K562 (cell line): ENCODE results near the gene USP49. TPM values are rescaled to one million over a fixed set of nuclear protein-coding genes. Genes with fewer than 3 reads are reported as not detected.

Source experiments
- FOXA3 ChIP-seq, 2 experiments: fragments of 450-650 bp in 1 of 2; sonication (generic) in 1 of 2; formaldehyde crosslinking; IDR thresholded peaks in 1 of 2; conservative IDR thresholded peaks in 1 of 2; 2 replicates each; pipeline versions ENCODE4 v1.4.0 to v1.8.0; 2020 to 2022; ENCODE audit warnings: mild to moderate bottlenecking in 2 of 2, missing genetic modification reagents in 1 of 2
- MBD2 ChIP-seq: sonication (generic); IDR thresholded peaks from 2 replicates; pipeline ENCODE4 v1.6.1; 2016; ENCODE audit warnings: low read depth, borderline replicate concordance
- PRPF4 ChIP-seq: fragments of 200-400 bp; formaldehyde crosslinking; IDR thresholded peaks from one replicate; pipeline ENCODE4 v1.6.1; 2017; ENCODE audit warnings: low read length, low read depth, mild to moderate bottlenecking; ENCODE audit not compliant: insufficient read depth, poor library complexity, severe bottlenecking
- STAG1 ChIP-seq: sonication (generic); formaldehyde crosslinking; IDR thresholded peaks from 2 replicates; pipeline ENCODE4 v1.5.0; 2020; ENCODE audit warnings: missing genetic modification reagents, borderline replicate concordance
- polyA plus RNA-seq, 8 experiments: library from polyadenylated mRNA; depleted of rRNA in 4 of 8; stranded (reverse) in 5 of 8; unstranded in 3 of 8; fragments of >200 nt; fragmentation: Nextera tagmentation in 2 of 8; fragmentation: Illumina TruSeq in 1 of 8; extraction: Ambion mirVana in 2 of 8; extraction: Trizol in 1 of 8; gene quantifications; 2 replicates each; pipeline versions ENCODE4 v1.2.1 to v1.2.3, GENCODE V29; 2011 to 2014; ENCODE audit warnings: inconsistent platforms in 1 of 8, missing spikeins in 1 of 8
- total RNA-seq, 7 experiments: library from RNA; depleted of rRNA in 6 of 7; stranded (reverse); fragments of >200 nt in 6 of 7; fragmentation: Illumina TruSeq in 2 of 7; extraction: Trizol in 2 of 7; gene quantifications; 2 replicates each; pipeline versions ENCODE4 v1.2.1 to v1.2.3, GENCODE V29; 2011 to 2021; ENCODE audit warnings: low replicate concordance in 1 of 7
- TF ChIP-seq, protein P1 (sequence below): fragments of 450-650 bp; IDR thresholded peaks from 2 replicates; pipeline ENCODE4 v1.6.1; 2016; ENCODE audit warnings: mild to moderate bottlenecking, moderate library complexity
- TF ChIP-seq, protein P2 (sequence below): fragments of 250-450 bp; sonication (Bioruptor Pico); IDR thresholded peaks from 2 replicates; pipeline ENCODE4 v1.5.0; 2021; ENCODE audit warnings: mild to moderate bottlenecking, borderline replicate concordance
- TF ChIP-seq, protein P3 (sequence below), 3 experiments: fragments of 200-800 bp in 1 of 3; sonication (Bioruptor generic) in 1 of 3; sonication (generic) in 1 of 3; formaldehyde crosslinking in 1 of 3; IDR thresholded peaks; 2 replicates each; pipeline versions ENCODE4 v1.6.1 to v1.8.0; 2016 to 2022; ENCODE audit warnings: mild to moderate bottlenecking in 2 of 3, missing compliant biosample characterization in 2 of 3, missing genetic modification characterization in 2 of 3, missing genetic modification reagents in 1 of 3

USP49 gene
- total and polyA plus RNA-seq, 9 of the 15 experiments (the other 6 are each of a cell fraction or from before 2014, with no cell fraction given) = 1.0 to 9.9 (median 6.5) TPM

DNA sequence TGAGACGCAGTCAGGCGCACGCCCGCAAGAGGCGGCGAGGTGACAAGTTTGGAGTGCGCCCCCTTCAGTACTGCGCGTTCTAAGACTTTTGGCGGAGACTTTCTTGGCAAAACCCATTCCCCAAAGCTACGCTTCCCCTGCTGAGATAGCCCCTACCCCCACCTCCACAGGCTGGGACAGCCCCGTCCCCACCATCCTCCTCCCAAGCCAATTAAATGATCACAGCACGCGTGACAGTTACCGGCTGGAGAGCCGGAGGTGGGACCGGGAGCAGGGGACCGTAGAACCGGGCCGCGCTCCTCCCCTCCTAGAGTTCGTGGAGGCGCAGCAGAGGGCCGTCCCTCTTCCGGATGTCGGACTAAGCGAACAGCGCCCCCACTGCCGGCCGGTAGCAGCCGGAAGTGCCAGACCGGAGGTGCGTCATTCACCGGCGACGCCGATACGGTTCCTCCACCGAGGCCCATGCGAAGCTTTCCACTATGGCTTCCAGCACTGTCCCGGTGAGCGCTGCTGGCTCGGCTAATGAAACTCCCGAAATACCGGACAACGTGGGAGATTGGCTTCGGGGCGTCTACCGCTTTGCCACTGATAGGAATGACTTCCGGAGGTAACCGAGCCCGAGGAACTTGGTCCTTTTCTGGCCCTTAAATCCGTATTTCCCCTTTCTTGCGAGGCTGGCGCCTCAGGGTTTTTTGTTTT is 107.8 kb downstream of the USP49 start, which contains the start of gene TOMM6 (continued):
- TF ChIP-seq, protein P1, sequence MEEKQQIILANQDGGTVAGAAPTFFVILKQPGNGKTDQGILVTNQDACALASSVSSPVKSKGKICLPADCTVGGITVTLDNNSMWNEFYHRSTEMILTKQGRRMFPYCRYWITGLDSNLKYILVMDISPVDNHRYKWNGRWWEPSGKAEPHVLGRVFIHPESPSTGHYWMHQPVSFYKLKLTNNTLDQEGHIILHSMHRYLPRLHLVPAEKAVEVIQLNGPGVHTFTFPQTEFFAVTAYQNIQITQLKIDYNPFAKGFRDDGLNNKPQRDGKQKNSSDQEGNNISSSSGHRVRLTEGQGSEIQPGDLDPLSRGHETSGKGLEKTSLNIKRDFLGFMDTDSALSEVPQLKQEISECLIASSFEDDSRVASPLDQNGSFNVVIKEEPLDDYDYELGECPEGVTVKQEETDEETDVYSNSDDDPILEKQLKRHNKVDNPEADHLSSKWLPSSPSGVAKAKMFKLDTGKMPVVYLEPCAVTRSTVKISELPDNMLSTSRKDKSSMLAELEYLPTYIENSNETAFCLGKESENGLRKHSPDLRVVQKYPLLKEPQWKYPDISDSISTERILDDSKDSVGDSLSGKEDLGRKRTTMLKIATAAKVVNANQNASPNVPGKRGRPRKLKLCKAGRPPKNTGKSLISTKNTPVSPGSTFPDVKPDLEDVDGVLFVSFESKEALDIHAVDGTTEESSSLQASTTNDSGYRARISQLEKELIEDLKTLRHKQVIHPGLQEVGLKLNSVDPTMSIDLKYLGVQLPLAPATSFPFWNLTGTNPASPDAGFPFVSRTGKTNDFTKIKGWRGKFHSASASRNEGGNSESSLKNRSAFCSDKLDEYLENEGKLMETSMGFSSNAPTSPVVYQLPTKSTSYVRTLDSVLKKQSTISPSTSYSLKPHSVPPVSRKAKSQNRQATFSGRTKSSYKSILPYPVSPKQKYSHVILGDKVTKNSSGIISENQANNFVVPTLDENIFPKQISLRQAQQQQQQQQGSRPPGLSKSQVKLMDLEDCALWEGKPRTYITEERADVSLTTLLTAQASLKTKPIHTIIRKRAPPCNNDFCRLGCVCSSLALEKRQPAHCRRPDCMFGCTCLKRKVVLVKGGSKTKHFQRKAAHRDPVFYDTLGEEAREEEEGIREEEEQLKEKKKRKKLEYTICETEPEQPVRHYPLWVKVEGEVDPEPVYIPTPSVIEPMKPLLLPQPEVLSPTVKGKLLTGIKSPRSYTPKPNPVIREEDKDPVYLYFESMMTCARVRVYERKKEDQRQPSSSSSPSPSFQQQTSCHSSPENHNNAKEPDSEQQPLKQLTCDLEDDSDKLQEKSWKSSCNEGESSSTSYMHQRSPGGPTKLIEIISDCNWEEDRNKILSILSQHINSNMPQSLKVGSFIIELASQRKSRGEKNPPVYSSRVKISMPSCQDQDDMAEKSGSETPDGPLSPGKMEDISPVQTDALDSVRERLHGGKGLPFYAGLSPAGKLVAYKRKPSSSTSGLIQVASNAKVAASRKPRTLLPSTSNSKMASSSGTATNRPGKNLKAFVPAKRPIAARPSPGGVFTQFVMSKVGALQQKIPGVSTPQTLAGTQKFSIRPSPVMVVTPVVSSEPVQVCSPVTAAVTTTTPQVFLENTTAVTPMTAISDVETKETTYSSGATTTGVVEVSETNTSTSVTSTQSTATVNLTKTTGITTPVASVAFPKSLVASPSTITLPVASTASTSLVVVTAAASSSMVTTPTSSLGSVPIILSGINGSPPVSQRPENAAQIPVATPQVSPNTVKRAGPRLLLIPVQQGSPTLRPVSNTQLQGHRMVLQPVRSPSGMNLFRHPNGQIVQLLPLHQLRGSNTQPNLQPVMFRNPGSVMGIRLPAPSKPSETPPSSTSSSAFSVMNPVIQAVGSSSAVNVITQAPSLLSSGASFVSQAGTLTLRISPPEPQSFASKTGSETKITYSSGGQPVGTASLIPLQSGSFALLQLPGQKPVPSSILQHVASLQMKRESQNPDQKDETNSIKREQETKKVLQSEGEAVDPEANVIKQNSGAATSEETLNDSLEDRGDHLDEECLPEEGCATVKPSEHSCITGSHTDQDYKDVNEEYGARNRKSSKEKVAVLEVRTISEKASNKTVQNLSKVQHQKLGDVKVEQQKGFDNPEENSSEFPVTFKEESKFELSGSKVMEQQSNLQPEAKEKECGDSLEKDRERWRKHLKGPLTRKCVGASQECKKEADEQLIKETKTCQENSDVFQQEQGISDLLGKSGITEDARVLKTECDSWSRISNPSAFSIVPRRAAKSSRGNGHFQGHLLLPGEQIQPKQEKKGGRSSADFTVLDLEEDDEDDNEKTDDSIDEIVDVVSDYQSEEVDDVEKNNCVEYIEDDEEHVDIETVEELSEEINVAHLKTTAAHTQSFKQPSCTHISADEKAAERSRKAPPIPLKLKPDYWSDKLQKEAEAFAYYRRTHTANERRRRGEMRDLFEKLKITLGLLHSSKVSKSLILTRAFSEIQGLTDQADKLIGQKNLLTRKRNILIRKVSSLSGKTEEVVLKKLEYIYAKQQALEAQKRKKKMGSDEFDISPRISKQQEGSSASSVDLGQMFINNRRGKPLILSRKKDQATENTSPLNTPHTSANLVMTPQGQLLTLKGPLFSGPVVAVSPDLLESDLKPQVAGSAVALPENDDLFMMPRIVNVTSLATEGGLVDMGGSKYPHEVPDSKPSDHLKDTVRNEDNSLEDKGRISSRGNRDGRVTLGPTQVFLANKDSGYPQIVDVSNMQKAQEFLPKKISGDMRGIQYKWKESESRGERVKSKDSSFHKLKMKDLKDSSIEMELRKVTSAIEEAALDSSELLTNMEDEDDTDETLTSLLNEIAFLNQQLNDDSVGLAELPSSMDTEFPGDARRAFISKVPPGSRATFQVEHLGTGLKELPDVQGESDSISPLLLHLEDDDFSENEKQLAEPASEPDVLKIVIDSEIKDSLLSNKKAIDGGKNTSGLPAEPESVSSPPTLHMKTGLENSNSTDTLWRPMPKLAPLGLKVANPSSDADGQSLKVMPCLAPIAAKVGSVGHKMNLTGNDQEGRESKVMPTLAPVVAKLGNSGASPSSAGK = peak; percentile 67; the same call in 1 of the 2 replicates
- TF ChIP-seq, protein P2, sequence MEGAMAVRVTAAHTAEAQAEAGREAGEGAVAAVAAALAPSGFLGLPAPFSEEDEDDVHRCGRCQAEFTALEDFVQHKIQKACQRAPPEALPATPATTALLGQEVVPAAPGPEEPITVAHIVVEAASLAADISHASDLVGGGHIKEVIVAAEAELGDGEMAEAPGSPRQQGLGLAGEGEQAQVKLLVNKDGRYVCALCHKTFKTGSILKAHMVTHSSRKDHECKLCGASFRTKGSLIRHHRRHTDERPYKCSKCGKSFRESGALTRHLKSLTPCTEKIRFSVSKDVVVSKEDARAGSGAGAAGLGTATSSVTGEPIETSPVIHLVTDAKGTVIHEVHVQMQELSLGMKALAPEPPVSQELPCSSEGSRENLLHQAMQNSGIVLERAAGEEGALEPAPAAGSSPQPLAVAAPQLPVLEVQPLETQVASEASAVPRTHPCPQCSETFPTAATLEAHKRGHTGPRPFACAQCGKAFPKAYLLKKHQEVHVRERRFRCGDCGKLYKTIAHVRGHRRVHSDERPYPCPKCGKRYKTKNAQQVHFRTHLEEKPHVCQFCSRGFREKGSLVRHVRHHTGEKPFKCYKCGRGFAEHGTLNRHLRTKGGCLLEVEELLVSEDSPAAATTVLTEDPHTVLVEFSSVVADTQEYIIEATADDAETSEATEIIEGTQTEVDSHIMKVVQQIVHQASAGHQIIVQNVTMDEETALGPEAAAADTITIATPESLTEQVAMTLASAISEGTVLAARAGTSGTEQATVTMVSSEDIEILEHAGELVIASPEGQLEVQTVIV (CRISPR knock-in tag) = no peak
- no peak for TF ChIP-seq FOXA3 (CRISPR knock-in tag; conservative IDR thresholded peaks at IDR 0.05 in 1 of 2, IDR thresholded peaks at IDR 0.05 in 1 of 2)
- TF ChIP-seq PRPF4 = peak; percentile 71
- TF ChIP-seq, protein P3, sequence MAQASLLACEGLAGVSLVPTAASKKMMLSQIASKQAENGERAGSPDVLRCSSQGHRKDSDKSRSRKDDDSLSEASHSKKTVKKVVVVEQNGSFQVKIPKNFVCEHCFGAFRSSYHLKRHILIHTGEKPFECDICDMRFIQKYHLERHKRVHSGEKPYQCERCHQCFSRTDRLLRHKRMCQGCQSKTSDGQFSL (CRISPR knock-in tag; IDR thresholded peaks at IDR 0.05) = no peak
- TF ChIP-seq, protein P3 (tag; IDR thresholded peaks at IDR 0.05) = no peak
- TF ChIP-seq MBD2 = peak; percentile 84
- 0 out of 2 replicates have a peak, but pooled peaks have one; percentile 52 for TF ChIP-seq STAG1 (CRISPR knock-in tag)
